Activated CD4-positive, alpha-beta T cell treated with anti-CD3 and anti-CD28 coated beads, Interleukin-2, amount 10 ng/mL, durations not matched to agents 24 days and 14 days (primary cell): ENCODE measurements around the gene ABI3. TPM values are rescaled to one million over a fixed set of nuclear protein-coding genes. Genes with fewer than 3 reads are reported as not detected.

Experiments
- DNase-seq: peaks from one replicate; pipeline ENCODE4 v3.0.0; 2022
- H3K27ac Mint-ChIP-seq: one replicate; pipeline ENCODE4 v1.8.0; 2022; ENCODE audit warnings: mild to moderate bottlenecking, mixed read lengths
- H3K27me3 Mint-ChIP-seq: one replicate; pipeline ENCODE4 v1.8.0; 2022; ENCODE audit warnings: mixed read lengths
- H3K36me3 Mint-ChIP-seq: one replicate; pipeline ENCODE4 v1.8.0; 2022; ENCODE audit warnings: low read depth, mild to moderate bottlenecking, mixed read lengths
- H3K4me1 Mint-ChIP-seq: one replicate; pipeline ENCODE4 v1.8.0; 2021; ENCODE audit warnings: mixed read lengths
- H3K4me3 Mint-ChIP-seq: one replicate; pipeline ENCODE4 v1.8.0; 2022; ENCODE audit warnings: mild to moderate bottlenecking, moderate library complexity, mixed read lengths
- H3K9me3 Mint-ChIP-seq: one replicate; pipeline ENCODE4 v1.8.0; 2021; ENCODE audit warnings: mixed read lengths
- intact Hi-C: fragments of 100-400 bp; cut with micrococcal nuclease; formaldehyde crosslinking; loops from one replicate; pipeline ENCODE4 v1.15.1; 2023
- total RNA-seq: library from RNA; stranded (reverse); gene quantifications from 2 replicates; pipeline ENCODE4 v1.2.3, GENCODE V29; 2022

ABI3 gene
- total RNA-seq, 1 donor from 2014 or later = 28.4 TPM

GRCh38 chr17:49239963-49240362 is 29.5 kb downstream of the ABI3 start:
- intact Hi-C loops = no loop called here
- Mint-ChIP-seq H3K4me3 (no peak overlapping the region), H3K36me3 (no peaks in the 10 kb centered on the region), H3K4me1 (no peaks in the 10 kb centered on the region), H3K27me3 (peaks cover 9% of the 10 kb centered on the region), H3K9me3 (no peaks in the 10 kb centered on the region), H3K27ac (no peak overlapping the region)
- DNase-seq = no peak

- no peak overlapping the region for H3K4me3 Mint-ChIP-seq
- H3K27me3 Mint-ChIP-seq = peaks cover 9% of the 10 kb centered on the region
- no peak for DNase-seq
- intact Hi-C loops = no loop called here
- H3K9me3 Mint-ChIP-seq = no peaks in the 10 kb centered on the region
- H3K27ac Mint-ChIP-seq = no peak overlapping the region
- H3K4me1 Mint-ChIP-seq = no peaks in the 10 kb centered on the region
- H3K36me3 Mint-ChIP-seq = no peaks in the 10 kb centered on the region
These were observed 30.1 kb downstream of the ABI3 start for GRCh38 chr17:49240619-49241018.

- intact Hi-C loops = no loop called here
- no peak for DNase-seq
- Mint-ChIP-seq H3K9me3 (no peaks in the 10 kb centered on the region), H3K27ac (no peak overlapping the region), H3K36me3 (no peaks in the 10 kb centered on the region), H3K4me1 (no peaks in the 10 kb centered on the region), H3K27me3 (peaks cover 9% of the 10 kb centered on the region), H3K4me3 (no peak overlapping the region)
These were observed 30.5 kb downstream of the ABI3 start for GRCh38 chr17:49241040-49241439.

GRCh38 chr17:49241692-49242397 is 31.3 kb downstream of the ABI3 start:
- Mint-ChIP-seq H3K4me3 (no peak overlapping the region), H3K27ac (no peak overlapping the region), H3K36me3 (no peaks in the 10 kb centered on the region), H3K9me3 (no peaks in the 10 kb centered on the region), H3K4me1 (no peaks in the 10 kb centered on the region), H3K27me3 (peaks cover 9% of the 10 kb centered on the region)
- intact Hi-C loops = no loop called here
- DNase-seq = no peak

GRCh38 chr17:49242813-49243212 is 32.3 kb downstream of the ABI3 start:
- Mint-ChIP-seq H3K4me3 (no peak overlapping the region), H3K27me3 (peaks cover 9% of the 10 kb centered on the region), H3K9me3 (no peaks in the 10 kb centered on the region), H3K36me3 (no peaks in the 10 kb centered on the region), H3K27ac (no peak overlapping the region), H3K4me1 (no peaks in the 10 kb centered on the region)
- intact Hi-C loops = no loop called here
- DNase-seq = no peak

GRCh38 chr17:49244839-49245238 is 34.3 kb downstream of the ABI3 start:
- no peaks in the 10 kb centered on the region for H3K4me1 Mint-ChIP-seq
- no peak overlapping the region for H3K4me3 Mint-ChIP-seq
- no peaks in the 10 kb centered on the region for H3K9me3 Mint-ChIP-seq
- no peaks in the 10 kb centered on the region for H3K36me3 Mint-ChIP-seq
- H3K27me3 Mint-ChIP-seq = peaks cover 10% of the 10 kb centered on the region
- no peak overlapping the region for H3K27ac Mint-ChIP-seq
- intact Hi-C loops = no loop called here
- no peak for DNase-seq

GRCh38 chr17:49247944-49248343 is 37.4 kb downstream of the ABI3 start:
- DNase-seq = no peak
- H3K4me3 Mint-ChIP-seq = no peak overlapping the region
- no peaks in the 10 kb centered on the region for H3K4me1 Mint-ChIP-seq
- H3K27me3 Mint-ChIP-seq = peaks cover 11% of the 10 kb centered on the region
- intact Hi-C loops = no loop called here
- no peak overlapping the region for H3K27ac Mint-ChIP-seq
- H3K36me3 Mint-ChIP-seq = no peaks in the 10 kb centered on the region
- H3K9me3 Mint-ChIP-seq = no peaks in the 10 kb centered on the region

- intact Hi-C loops = no loop called here
- Mint-ChIP-seq H3K9me3 (no peaks in the 10 kb centered on the region), H3K4me3 (no peak overlapping the region), H3K36me3 (no peaks in the 10 kb centered on the region), H3K4me1 (no peaks in the 10 kb centered on the region), H3K27me3 (peaks cover 11% of the 10 kb centered on the region), H3K27ac (no peak overlapping the region)
- DNase-seq = no peak
These were observed 38.8 kb downstream of the ABI3 start for GRCh38 chr17:49249292-49249794.

- Mint-ChIP-seq H3K27me3 (peaks cover 11% of the 10 kb centered on the region), H3K4me1 (no peaks in the 10 kb centered on the region), H3K4me3 (no peak overlapping the region), H3K27ac (no peak overlapping the region), H3K36me3 (no peaks in the 10 kb centered on the region), H3K9me3 (no peaks in the 10 kb centered on the region)
- no peak for DNase-seq
- intact Hi-C loops = no loop called here
These were observed 39.5 kb downstream of the ABI3 start for GRCh38 chr17:49249890-49250522.

GRCh38 chr17:49252148-49252695 is 41.7 kb downstream of the ABI3 start:
- no peak for DNase-seq
- no peaks in the 10 kb centered on the region for H3K4me1 Mint-ChIP-seq
- peaks cover 9% of the 10 kb centered on the region for H3K27me3 Mint-ChIP-seq
- H3K4me3 Mint-ChIP-seq = no peak overlapping the region
- H3K36me3 Mint-ChIP-seq = no peaks in the 10 kb centered on the region
- no peaks in the 10 kb centered on the region for H3K9me3 Mint-ChIP-seq
- no peak overlapping the region for H3K27ac Mint-ChIP-seq
- intact Hi-C loops = no loop called here

- DNase-seq = no peak
- H3K27me3 Mint-ChIP-seq = peaks cover 7% of the 10 kb centered on the region
- intact Hi-C loops = no loop called here
- no peaks in the 10 kb centered on the region for H3K4me1 Mint-ChIP-seq
- H3K36me3 Mint-ChIP-seq = no peaks in the 10 kb centered on the region
- no peak overlapping the region for H3K4me3 Mint-ChIP-seq
- no peak overlapping the region for H3K27ac Mint-ChIP-seq
- H3K9me3 Mint-ChIP-seq = no peaks in the 10 kb centered on the region
These were observed 43.6 kb downstream of the ABI3 start for GRCh38 chr17:49254066-49254465.

- no peaks in the 10 kb centered on the region for H3K9me3 Mint-ChIP-seq
- intact Hi-C loops = no loop called here
- no peaks in the 10 kb centered on the region for H3K36me3 Mint-ChIP-seq
- no peak overlapping the region for H3K27ac Mint-ChIP-seq
- no peak for DNase-seq
- peaks cover 4% of the 10 kb centered on the region for H3K4me1 Mint-ChIP-seq
- H3K27me3 Mint-ChIP-seq = peaks cover 7% of the 10 kb centered on the region
- H3K4me3 Mint-ChIP-seq = no peak overlapping the region
These were observed 44.6 kb downstream of the ABI3 start for GRCh38 chr17:49255125-49255524.

GRCh38 chr17:49258394-49258793 is 47.9 kb downstream of the ABI3 start:
- intact Hi-C loops = no loop called here
- no peaks in the 10 kb centered on the region for H3K36me3 Mint-ChIP-seq
- no peak for DNase-seq
- H3K27me3 Mint-ChIP-seq = peaks cover 13% of the 10 kb centered on the region
- no peak overlapping the region for H3K27ac Mint-ChIP-seq
- H3K4me3 Mint-ChIP-seq = no peak overlapping the region
- H3K9me3 Mint-ChIP-seq = no peaks in the 10 kb centered on the region
- H3K4me1 Mint-ChIP-seq = peaks cover 13% of the 10 kb centered on the region

GRCh38 chr17:49259663-49260010 is 49.1 kb downstream of the ABI3 start:
- H3K27me3 Mint-ChIP-seq = peaks cover 18% of the 10 kb centered on the region
- H3K9me3 Mint-ChIP-seq = no peaks in the 10 kb centered on the region
- DNase-seq = no peak
- no peaks in the 10 kb centered on the region for H3K36me3 Mint-ChIP-seq
- peak overlapping the region; percentile 84 for H3K4me3 Mint-ChIP-seq
- peak overlapping the region; percentile 75 for H3K27ac Mint-ChIP-seq
- intact Hi-C loops = loop anchor here (2.0 kb wide), 1 partner anchor 29 kb away; the partner anchor contains the start of gene PHOSPHO1
- H3K4me1 Mint-ChIP-seq = peaks cover 13% of the 10 kb centered on the region
